SK-N-SH (cell line): ENCODE measurements around the gene KY.
A peak's percentile ranks its signal among the peaks of the same experiment; 100 is the strongest.

ENCODE experiments used
- CTCF ChIP-seq: fragments of 200-600 bp; sonication (generic); IDR thresholded peaks from 2 replicates; pipeline ENCODE4 v1.6.1; 2017; ENCODE audit warnings: antibody characterized with exemption, mild to moderate bottlenecking, moderate library complexity
- ELF1 ChIP-seq: IDR thresholded peaks from 2 replicates; pipeline ENCODE4 v1.4.0; 2012
- EZH2phosphoT487 ChIP-seq: fragments of 200-600 bp; sonication (generic); IDR thresholded peaks from 2 replicates; pipeline ENCODE4 v1.6.1; 2017; ENCODE audit warnings: low read depth, mixed run types, mild to moderate bottlenecking, antibody characterized with exemption, moderate library complexity, borderline replicate concordance
- FOXJ3 ChIP-seq: sonication (generic); formaldehyde crosslinking; IDR thresholded peaks from 2 replicates; pipeline ENCODE4 v1.5.1; 2020; ENCODE audit warnings: mild to moderate bottlenecking, missing genetic modification reagents
- FOXM1 ChIP-seq: IDR thresholded peaks from 2 replicates; pipeline ENCODE4 v1.4.0; 2012; ENCODE audit warnings: low read depth, mild to moderate bottlenecking
- GATA2 ChIP-seq: sonication (generic); formaldehyde crosslinking; IDR thresholded peaks from 2 replicates; pipeline ENCODE4 v1.5.0; 2020; ENCODE audit warnings: mild to moderate bottlenecking, missing genetic modification reagents
- MXI1 ChIP-seq: IDR thresholded peaks from 2 replicates; pipeline ENCODE4 v1.6.1; 2012; ENCODE audit warnings: mild to moderate bottlenecking, low read depth, low read length, improper control_type of control experiment
- POLR2AphosphoS5 ChIP-seq: IDR thresholded peaks from 2 replicates; pipeline ENCODE4 v1.6.1; 2012; ENCODE audit warnings: low read depth, low read length
- RFX5 ChIP-seq: IDR thresholded peaks from 2 replicates; pipeline ENCODE4 v1.6.1; 2012; ENCODE audit warnings: mild to moderate bottlenecking, improper control_type of control experiment, low read length
- SMC3 ChIP-seq: IDR thresholded peaks from 2 replicates; pipeline ENCODE4 v1.6.1; 2012; ENCODE audit warnings: low read depth, low read length, improper control_type of control experiment

GRCh38 chr3:134650431-134651346 is at the start of gene KY:
- no peak for TF ChIP-seq GATA2 (CRISPR knock-in tag)
- TF ChIP-seq CTCF: peak; percentile 47
- TF ChIP-seq ELF1: no peak
- peak; percentile 19; the same call in 1 of the 2 replicates for TF ChIP-seq SMC3
- no peak for TF ChIP-seq FOXM1
- TF ChIP-seq POLR2AphosphoS5: no peak
- TF ChIP-seq RFX5: no peak
- no peak for TF ChIP-seq EZH2phosphoT487
- TF ChIP-seq FOXJ3: no peak
- TF ChIP-seq MXI1: no peak
